ELF-1 (cell line): ENCODE measurements around the gene LRG1.
"Not testable (repeated sequence)": the region's sequence is repeated elsewhere in the genome, so short reads cannot be mapped to it uniquely, and the experiment has no call there.

Experiments
- DNase-seq: peaks from one replicate; pipeline ENCODE4 v3.0.0-alpha.2; 2016; ENCODE audit warnings: low read depth, low spot score

LRG1 gene

DNA sequence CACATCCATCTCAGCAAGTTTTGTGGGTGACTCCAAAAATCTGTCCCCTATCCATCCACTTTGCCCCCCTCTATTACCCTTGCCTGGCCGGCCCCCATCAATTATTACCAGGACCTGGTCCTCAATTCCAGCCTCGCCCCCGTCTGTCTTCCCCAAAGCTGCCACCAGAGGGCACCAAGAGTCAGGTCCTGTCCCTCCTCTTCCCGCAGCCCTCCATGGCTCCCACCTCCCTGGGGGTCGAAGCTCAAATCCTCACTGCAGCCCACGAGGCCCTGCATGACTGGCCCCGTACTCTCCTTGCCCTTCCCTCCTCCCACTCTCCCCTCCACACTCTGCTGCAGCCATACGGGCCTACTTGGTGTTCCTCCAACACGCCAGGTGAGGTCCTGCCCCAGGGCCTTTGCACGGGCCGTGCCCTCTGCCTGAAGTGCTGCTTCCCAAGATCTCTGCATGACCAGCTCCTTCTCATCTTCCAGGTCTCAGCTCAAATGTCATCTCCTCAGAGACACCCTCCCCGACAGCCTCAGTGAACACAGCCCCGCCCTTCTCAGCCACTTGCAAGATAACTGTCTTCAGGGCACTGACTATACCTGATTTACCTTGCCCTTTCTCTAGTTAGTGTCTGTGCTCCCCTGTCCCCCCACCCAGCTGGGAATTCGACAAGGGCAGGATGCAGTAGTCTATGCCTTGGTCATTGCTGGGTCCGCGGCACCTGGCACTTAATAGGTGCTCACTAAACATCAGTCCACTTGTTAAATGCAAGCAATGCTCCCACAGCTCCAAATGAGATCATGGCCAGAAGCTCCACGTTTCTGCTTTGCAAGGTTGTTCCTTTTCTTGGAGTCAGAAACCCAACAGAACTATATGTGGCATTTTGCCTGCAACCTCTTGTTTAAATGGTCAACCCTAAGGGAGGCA, 36.4 kb upstream of the LRG1 start:
- DNase-seq, result peak; percentile 85

GRCh38 chr19:4575267-4576015, 35.6 kb upstream of the LRG1 start:
- peak; percentile 94 for DNase-seq

- no peak for DNase-seq
These were observed 33.8 kb upstream of the LRG1 start for GRCh38 chr19:4573682-4574081.

GRCh38 chr19:4571305-4571917, 31.6 kb upstream of the LRG1 start:
- DNase-seq, result no peak

DNA sequence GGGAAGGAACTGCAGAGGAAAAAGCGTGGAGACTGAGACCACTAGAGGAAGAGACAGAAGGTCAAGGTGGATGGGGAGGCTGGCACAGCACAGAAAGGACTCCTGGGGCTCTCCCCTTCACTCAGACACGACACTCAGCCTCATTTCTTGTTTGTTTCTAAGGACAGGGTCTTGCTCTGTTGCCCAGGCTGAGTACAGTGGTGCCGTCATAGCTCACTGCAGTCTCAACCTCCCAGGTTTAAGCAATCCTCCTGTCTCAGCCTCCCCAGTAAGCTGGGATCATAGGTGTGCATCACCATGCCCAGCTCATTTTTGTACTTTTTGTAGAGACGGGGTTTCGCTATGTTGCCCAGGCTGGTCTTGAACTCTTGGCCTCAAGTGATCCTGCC, 31.1 kb upstream of the LRG1 start:
- DNase-seq, result no peak

GRCh38 chr19:4570402-4570801, 30.6 kb upstream of the LRG1 start:
- no peak for DNase-seq

GRCh38 chr19:4568886-4569285, 29.1 kb upstream of the LRG1 start:
- DNase-seq, result no peak

- DNase-seq, result peak; percentile 94
These were observed 27.8 kb upstream of the LRG1 start for GRCh38 chr19:4567584-4568071.

DNA sequence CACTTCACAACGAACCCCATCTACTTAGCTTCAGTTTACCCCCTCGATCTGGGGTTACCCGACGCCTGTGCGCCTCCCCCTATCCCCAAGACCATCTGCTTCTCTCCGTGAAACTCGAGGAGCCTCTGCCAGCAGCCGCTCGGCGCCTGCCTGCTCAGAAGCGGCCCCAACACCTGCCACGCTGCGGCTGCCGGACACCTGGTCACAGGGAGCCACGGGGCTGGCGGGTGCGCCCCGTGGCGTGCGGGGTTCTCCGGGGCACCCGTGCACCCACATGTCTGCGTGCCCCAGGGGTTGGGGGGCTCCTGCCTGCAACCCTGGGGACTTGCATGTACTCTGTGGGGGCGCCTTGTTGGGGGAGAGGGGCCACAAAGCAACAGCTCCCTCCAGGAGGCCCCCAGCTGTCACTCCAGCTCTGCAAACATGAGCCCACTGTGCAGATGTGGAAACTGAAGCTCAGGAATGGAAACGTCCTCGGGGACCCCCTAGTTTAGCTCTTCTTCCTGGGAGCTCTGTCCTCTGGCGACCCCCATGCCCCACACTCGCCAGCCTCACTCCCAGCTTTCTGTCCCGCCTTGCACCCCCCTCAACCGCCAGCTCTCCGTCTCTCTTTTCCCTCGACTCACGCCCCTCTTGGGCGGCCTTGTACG, 26.7 kb upstream of the LRG1 start:
- DNase-seq, result no peak

DNA sequence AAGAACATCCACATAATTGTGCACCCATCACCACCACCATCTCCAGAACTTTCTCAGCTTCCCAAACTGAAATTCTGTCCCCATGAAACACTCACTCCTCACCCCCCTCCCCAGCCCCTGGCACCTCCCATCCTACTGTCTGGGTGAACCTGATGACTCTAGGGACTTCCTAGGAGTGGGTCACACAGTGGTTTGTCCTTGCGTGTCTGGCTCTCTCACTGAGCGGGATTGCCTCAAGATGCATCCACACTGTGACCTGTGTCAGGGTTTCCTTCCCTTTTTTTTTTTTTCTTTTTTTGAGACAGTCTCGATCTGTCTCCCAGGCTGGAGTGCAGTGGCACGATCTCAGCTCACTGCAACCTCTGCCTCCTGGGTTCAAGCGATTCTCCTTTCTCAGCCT, 23.7 kb upstream of the LRG1 start:
- DNase-seq, result not testable (repeated sequence)

GRCh38 chr19:4562085-4562484, 22.2 kb upstream of the LRG1 start:
- DNase-seq, result not testable (repeated sequence)

GRCh38 chr19:4559569-4559968, 19.7 kb upstream of the LRG1 start, which contains the start of gene SEMA6B:
TSS of gene SEMA6B (minus strand) at chr19:4559684. CDS start at chr19:4558457, 1,227 bp downstream.
- no peak for DNase-seq

GRCh38 chr19:4557971-4558941, 18.4 kb upstream of the LRG1 start:
- peak; percentile 86 for DNase-seq

GRCh38 chr19:4557144-4557970, 17.5 kb upstream of the LRG1 start:
- DNase-seq, result peak; percentile 76

GRCh38 chr19:4556597-4557127, 16.8 kb upstream of the LRG1 start:
- DNase-seq, result peak; percentile 75

DNA sequence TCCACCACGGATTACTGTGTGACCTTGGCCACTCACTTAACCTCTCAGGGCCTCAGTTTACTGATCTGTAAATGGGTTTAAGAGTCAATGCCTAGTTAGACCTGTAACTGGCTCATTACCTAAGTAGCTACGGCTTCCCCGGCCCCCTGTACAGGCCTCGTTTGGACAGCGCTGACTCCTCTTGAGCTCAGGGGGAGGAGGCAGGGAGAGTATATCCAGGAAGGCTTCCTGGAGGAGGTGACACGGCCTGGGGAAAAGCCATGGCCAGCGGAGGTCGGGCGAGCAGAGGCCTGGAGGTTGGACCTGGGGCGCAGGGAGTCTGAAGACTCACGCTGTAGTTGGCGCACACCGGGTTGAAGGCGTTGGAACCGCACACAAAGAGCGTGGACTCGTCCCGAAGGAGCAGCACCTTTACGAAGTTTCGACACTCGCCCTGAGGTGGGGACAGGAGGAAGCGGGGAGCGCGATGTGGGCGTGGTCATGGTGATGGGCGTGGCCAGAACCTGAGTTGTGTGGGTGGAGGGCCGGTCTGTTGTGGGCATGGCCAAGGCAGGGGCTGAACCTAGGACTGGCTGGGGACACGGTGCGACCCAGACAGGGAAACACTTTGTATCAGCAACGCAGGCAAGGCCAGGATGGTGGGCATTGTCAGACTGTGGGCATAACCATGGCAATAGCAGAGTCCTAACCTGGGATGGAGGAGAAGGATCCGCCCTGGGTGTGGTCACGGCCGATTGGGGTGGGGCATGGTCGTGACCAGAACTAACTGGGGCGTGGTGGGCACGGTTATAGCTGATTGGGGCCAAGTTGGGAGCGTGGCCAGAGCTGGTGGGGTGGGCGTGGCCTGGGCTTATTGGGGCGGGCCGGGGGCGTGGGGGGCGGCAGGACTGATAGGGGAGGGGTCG, 16.1 kb upstream of the LRG1 start:
- DNase-seq, result peak; percentile 90

DNA sequence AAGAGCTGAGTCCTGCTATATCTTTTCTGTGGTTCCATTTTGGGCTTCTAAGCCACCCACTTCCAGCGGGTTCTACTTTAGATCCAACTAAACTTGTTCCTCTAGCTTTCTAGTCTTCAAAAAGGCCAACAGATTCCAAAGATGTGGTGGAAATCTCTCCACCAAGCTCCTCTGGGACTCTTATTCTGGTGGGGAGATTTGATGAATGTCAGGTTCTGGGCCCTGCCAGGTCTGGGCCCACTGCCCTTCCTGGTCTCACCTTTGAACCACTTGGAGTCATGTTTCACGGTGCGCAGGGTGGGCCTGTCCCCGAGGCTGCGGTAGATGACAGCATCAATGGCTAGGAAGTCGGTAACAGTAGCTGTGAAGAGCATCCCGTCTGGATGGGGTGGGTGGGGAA, 14.9 kb upstream of the LRG1 start:
- DNase-seq, result no peak

DNA sequence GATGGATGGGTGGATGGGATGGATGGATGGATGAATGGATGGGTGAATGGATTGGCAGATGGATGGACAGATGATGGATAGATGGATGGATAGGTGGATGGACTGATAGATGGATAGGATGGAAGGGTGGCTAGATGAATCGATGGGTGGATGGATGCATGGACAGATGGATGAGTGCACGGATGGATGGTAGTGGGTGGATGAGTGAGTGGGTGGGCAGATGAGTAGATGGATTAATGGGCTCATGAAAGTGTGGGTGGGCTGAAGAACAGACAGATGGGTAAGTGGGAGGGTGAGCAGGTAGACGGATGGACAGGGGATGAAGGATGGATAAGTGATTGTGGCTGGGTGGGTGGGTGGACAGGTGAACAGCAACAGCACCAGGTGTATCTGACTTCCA, 13.9 kb upstream of the LRG1 start:
- DNase-seq, result no peak
